Neural crest cell (in vitro differentiated cells): ENCODE measurements around the gene ZNF469. TPM values are rescaled to one million over a fixed set of nuclear protein-coding genes. Genes with fewer than 3 reads are reported as not detected.

Experiments
- DNase-seq: peaks from one replicate; pipeline ENCODE4 v3.0.0; 2021; ENCODE audit warnings: low read depth, mixed read lengths, low spot score
- H3K27ac Mint-ChIP-seq: one replicate; pipeline ENCODE4 v1.8.0; 2021; ENCODE audit warnings: mild to moderate bottlenecking, mixed read lengths; ENCODE audit not compliant: unreplicated experiment
- H3K27me3 Mint-ChIP-seq: 2 replicates; pipeline ENCODE4 v1.8.0; 2021; ENCODE audit warnings: low read depth, mild to moderate bottlenecking, mixed read lengths
- H3K36me3 Mint-ChIP-seq: 2 replicates; pipeline ENCODE4 v1.8.0; 2021; ENCODE audit warnings: low read depth, mild to moderate bottlenecking, mixed read lengths
- H3K4me1 Mint-ChIP-seq: 2 replicates; pipeline ENCODE4 v1.8.0; 2021; ENCODE audit warnings: mixed read lengths
- H3K4me3 Mint-ChIP-seq: one replicate; pipeline ENCODE4 v1.8.0; 2021; ENCODE audit warnings: mild to moderate bottlenecking, mixed read lengths
- H3K9me3 Mint-ChIP-seq: 2 replicates; pipeline ENCODE4 v1.8.0; 2021; ENCODE audit warnings: mixed read lengths
- CTCF ChIP-seq: fragments of 200-600 bp; sonication (generic); conservative IDR thresholded peaks from 2 replicates; pipeline ENCODE4 v1.5.0; 2021; ENCODE audit warnings: antibody characterized with exemption, mild to moderate bottlenecking
- total RNA-seq: library from RNA; stranded (reverse); gene quantifications from 2 replicates; pipeline ENCODE4 v1.2.1, GENCODE V29; 2021

ZNF469 gene
- total RNA-seq, 1 donor from 2014 or later: 0.58 TPM

- Mint-ChIP-seq H3K4me3 (no peak overlapping the region), H3K9me3 (no peaks in the 10 kb centered on the region), H3K36me3 (no peaks in the 10 kb centered on the region), H3K4me1 (peaks cover 13% of the 10 kb centered on the region), H3K27ac (no peak overlapping the region), H3K27me3 (no peaks in the 10 kb centered on the region)
- TF ChIP-seq CTCF: no peak
- no peak for DNase-seq
Measured at GRCh38 chr16:88349153-88349902, 33.4 kb upstream of the ZNF469 start.

- H3K9me3 Mint-ChIP-seq: no peaks in the 10 kb centered on the region
- H3K4me1 Mint-ChIP-seq: peaks cover 13% of the 10 kb centered on the region
- no peak overlapping the region for H3K27ac Mint-ChIP-seq
- no peak for TF ChIP-seq CTCF
- H3K36me3 Mint-ChIP-seq: no peaks in the 10 kb centered on the region
- DNase-seq: no peak
- H3K27me3 Mint-ChIP-seq: no peaks in the 10 kb centered on the region
- no peak overlapping the region for H3K4me3 Mint-ChIP-seq
Measured at GRCh38 chr16:88349903-88350900, 32.6 kb upstream of the ZNF469 start.

GRCh38 chr16:88350922-88351321 is 31.8 kb upstream of the ZNF469 start:
- Mint-ChIP-seq H3K4me3 (no peak overlapping the region), H3K27ac (no peak overlapping the region), H3K36me3 (no peaks in the 10 kb centered on the region), H3K27me3 (no peaks in the 10 kb centered on the region), H3K9me3 (no peaks in the 10 kb centered on the region), H3K4me1 (peaks cover 13% of the 10 kb centered on the region)
- no peak for DNase-seq
- no peak for TF ChIP-seq CTCF

- no peak for TF ChIP-seq CTCF
- no peaks in the 10 kb centered on the region for H3K27me3 Mint-ChIP-seq
- no peaks in the 10 kb centered on the region for H3K9me3 Mint-ChIP-seq
- no peaks in the 10 kb centered on the region for H3K36me3 Mint-ChIP-seq
- peak overlapping the region; percentile 35 for H3K27ac Mint-ChIP-seq
- H3K4me1 Mint-ChIP-seq: peaks cover 13% of the 10 kb centered on the region
- no peak for DNase-seq
- H3K4me3 Mint-ChIP-seq: no peak overlapping the region
Measured at GRCh38 chr16:88351491-88352101, 31.2 kb upstream of the ZNF469 start.
